K562 (cell line): ENCODE data around the gene SYCP1.

ENCODE experiments used
- POLR2AphosphoS5 ChIP-seq: IDR thresholded peaks from 2 replicates; pipeline ENCODE4 v1.6.1; 2011; ENCODE audit warnings: mild to moderate bottlenecking, low read depth, low read length, moderate library complexity; ENCODE audit not compliant: control insufficient read depth, insufficient read depth
- TF ChIP-seq, protein P1 (sequence below): fragments of 250-450 bp; sonication (Bioruptor Pico); IDR thresholded peaks from 2 replicates; pipeline ENCODE4 v1.8.0; 2021; ENCODE audit warnings: moderate library complexity, mild to moderate bottlenecking, inconsistent platforms

- no peak for TF ChIP-seq POLR2AphosphoS5
- TF ChIP-seq, protein P1, sequence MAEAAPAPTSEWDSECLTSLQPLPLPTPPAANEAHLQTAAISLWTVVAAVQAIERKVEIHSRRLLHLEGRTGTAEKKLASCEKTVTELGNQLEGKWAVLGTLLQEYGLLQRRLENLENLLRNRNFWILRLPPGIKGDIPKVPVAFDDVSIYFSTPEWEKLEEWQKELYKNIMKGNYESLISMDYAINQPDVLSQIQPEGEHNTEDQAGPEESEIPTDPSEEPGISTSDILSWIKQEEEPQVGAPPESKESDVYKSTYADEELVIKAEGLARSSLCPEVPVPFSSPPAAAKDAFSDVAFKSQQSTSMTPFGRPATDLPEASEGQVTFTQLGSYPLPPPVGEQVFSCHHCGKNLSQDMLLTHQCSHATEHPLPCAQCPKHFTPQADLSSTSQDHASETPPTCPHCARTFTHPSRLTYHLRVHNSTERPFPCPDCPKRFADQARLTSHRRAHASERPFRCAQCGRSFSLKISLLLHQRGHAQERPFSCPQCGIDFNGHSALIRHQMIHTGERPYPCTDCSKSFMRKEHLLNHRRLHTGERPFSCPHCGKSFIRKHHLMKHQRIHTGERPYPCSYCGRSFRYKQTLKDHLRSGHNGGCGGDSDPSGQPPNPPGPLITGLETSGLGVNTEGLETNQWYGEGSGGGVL (CRISPR knock-in tag) = no peak
Measured at GRCh38 chr1:115035652-115036051, 181.0 kb downstream of the SYCP1 start.
